ENCODE results near the gene CIDEB.

DNA sequence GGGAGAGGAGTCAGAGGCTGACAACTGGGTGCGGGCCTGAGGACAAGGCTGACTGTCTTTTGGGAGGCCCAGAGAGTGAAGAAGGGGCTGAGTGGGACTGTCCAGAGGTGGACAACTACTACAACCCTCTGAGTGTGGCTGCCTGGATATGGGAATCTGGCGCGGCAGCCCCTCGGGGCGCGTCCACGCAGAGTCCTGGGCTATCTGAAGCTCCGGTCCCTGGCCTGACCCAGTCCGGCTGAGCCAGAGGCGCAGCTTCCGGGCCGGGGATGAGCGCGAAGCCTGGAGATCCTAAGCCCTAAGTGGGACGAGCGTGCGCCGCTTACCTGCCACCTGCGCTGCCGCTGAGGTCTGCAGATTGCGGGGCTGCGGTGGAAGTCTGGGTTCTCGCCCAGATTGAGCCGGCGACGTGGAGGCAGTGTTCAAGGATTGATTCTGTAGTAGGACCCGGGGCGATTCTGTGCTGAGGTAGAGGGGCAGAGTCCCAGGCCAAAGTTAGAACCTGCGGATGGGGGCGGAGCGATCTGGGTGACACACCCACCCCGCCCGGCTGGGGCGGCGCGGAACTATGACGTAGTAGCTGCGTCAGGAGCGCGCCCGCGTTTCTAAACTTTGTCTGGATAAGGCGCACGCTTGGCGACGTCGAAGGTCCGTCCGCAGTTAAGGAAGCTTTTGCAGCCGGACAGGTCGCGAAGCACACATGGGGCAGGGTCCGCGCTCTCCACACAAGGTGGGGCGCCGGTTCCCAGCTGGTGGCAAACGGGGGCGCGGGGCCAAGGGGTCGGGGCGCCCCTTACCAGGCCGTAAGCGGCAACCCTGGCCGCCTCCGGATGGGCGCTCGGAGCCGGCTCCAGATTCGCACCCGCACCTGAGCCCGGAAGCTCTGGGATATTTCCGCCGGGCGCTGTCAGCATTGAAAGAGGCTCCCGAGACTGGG is 8.3 kb downstream of the CIDEB start, which contains the start of the genes DHRS1 and NOP9:
- TF ChIP-seq, protein P1, sequence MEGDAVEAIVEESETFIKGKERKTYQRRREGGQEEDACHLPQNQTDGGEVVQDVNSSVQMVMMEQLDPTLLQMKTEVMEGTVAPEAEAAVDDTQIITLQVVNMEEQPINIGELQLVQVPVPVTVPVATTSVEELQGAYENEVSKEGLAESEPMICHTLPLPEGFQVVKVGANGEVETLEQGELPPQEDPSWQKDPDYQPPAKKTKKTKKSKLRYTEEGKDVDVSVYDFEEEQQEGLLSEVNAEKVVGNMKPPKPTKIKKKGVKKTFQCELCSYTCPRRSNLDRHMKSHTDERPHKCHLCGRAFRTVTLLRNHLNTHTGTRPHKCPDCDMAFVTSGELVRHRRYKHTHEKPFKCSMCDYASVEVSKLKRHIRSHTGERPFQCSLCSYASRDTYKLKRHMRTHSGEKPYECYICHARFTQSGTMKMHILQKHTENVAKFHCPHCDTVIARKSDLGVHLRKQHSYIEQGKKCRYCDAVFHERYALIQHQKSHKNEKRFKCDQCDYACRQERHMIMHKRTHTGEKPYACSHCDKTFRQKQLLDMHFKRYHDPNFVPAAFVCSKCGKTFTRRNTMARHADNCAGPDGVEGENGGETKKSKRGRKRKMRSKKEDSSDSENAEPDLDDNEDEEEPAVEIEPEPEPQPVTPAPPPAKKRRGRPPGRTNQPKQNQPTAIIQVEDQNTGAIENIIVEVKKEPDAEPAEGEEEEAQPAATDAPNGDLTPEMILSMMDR (IDR thresholded peaks at IDR 0.05; ENCODE audit: control extremely low read depth in 1 of 3, insufficient read depth in 1 of 3, low read depth in 1 of 3, low read length in 3 of 3): no peak
- TF ChIP-seq POLR2A (IDR thresholded peaks at IDR 0.05; ENCODE audit: control extremely low read depth in 1 of 2, low read depth in 2 of 2, low read length in 2 of 2): peak; percentile 81 to 88
- no peak for TF ChIP-seq EZH2 (IDR thresholded peaks at IDR 0.05; ENCODE audit: low read depth, low read length, severe bottlenecking)
- no peak for TF ChIP-seq CEBPB (IDR thresholded peaks at IDR 0.05; ENCODE audit: low read depth, low read length)
- TF ChIP-seq SIX5 (IDR thresholded peaks at IDR 0.05; ENCODE audit: low read depth, low read length): no peak
- TF ChIP-seq GABPA (IDR thresholded peaks at IDR 0.05; ENCODE audit: borderline replicate concordance, insufficient read depth, low read length): no peak
- peak; percentile 93 for TF ChIP-seq ASH2L (IDR thresholded peaks at IDR 0.05; ENCODE audit: low read length)
- TF ChIP-seq EP300 (IDR thresholded peaks at IDR 0.05; ENCODE audit: borderline replicate concordance in 1 of 2, low read depth in 2 of 2, low read length in 2 of 2): peak in 1 of 2 experiments; percentile 10; a peak in 1 of 3 replicates
- no peak for TF ChIP-seq CBX8 (IDR thresholded peaks at IDR 0.05; ENCODE audit: borderline replicate concordance, low read depth, low read length)
- TF ChIP-seq SRF (IDR thresholded peaks at IDR 0.05; ENCODE audit: low read depth, low read length): peak; percentile 91
- TF ChIP-seq POU5F1 (IDR thresholded peaks at IDR 0.05; ENCODE audit: low read depth, low read length): no peak
- TF ChIP-seq, protein P2, sequence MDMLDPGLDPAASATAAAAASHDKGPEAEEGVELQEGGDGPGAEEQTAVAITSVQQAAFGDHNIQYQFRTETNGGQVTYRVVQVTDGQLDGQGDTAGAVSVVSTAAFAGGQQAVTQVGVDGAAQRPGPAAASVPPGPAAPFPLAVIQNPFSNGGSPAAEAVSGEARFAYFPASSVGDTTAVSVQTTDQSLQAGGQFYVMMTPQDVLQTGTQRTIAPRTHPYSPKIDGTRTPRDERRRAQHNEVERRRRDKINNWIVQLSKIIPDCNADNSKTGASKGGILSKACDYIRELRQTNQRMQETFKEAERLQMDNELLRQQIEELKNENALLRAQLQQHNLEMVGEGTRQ (IDR thresholded peaks at IDR 0.05; ENCODE audit: low read length): no peak
- no peak for TF ChIP-seq ZNF274 (IDR thresholded peaks at IDR 0.05; ENCODE audit: borderline replicate concordance, extremely low read depth, low read length)
- no peak for TF ChIP-seq HDAC6 (IDR thresholded peaks at IDR 0.05; ENCODE audit: low read depth, low read length)
